Stimulated activated CD8-positive, alpha-beta memory T cell treated with anti-CD3 and anti-CD28 coated beads, Interleukin-15, amount 100 ng/mL, for 24 hours (primary cell): ENCODE measurements around the gene BBS9.
"Not testable (repeated sequence)": the region's sequence is repeated elsewhere in the genome, so short reads cannot be mapped to it uniquely, and the experiment has no call there.

ENCODE experiments used
- DNase-seq: peaks from one replicate; pipeline ENCODE4 v3.0.0-alpha.2; 2020; ENCODE audit warnings: low read depth

The BBS9 gene

DNA sequence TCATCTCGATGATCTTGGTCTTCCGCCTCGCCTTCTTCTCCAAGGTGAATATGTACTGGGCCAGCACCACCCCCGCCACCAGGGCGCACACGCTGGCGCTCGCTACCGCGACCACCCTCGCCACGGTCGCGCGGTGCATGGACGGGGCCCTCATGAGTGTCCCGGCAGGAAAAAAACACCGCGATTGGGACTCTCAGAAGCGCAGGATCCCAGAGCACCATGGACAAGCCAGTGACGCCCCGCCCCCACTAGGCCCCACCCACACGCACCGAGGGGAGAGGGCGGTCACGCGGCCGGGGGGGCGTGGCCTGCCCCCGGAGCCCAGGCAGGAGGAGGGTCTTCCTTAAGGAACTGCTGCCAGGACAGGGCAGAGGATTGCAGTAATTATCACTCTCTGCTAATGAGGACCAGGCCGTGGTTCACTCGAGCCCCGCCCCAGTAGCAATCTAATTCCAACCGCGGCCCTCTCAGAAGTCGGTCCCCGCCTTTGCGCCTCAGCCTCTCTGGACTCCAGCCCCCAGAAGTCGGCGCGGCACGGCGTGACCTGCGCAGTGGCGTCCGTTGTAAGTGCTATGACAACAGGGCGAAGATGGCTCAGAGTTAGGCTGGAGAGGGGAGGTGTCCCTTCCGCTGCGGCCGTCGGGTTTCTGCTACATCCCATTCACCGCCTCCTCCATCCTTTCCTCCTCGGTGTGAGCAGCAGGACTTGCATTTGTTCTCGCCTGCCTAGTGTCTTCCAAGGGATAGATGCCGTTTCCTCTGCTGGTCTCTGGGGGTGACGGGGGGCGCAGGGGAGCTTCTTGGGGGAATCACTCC, at the start of gene BBS9:
TSS of gene BBS9 (plus strand) at position 575 of the 816 bp plus-strand sequence. CDS start 16,689 bp downstream, outside the sequence.
- DNase-seq: peak; percentile 78

DNA sequence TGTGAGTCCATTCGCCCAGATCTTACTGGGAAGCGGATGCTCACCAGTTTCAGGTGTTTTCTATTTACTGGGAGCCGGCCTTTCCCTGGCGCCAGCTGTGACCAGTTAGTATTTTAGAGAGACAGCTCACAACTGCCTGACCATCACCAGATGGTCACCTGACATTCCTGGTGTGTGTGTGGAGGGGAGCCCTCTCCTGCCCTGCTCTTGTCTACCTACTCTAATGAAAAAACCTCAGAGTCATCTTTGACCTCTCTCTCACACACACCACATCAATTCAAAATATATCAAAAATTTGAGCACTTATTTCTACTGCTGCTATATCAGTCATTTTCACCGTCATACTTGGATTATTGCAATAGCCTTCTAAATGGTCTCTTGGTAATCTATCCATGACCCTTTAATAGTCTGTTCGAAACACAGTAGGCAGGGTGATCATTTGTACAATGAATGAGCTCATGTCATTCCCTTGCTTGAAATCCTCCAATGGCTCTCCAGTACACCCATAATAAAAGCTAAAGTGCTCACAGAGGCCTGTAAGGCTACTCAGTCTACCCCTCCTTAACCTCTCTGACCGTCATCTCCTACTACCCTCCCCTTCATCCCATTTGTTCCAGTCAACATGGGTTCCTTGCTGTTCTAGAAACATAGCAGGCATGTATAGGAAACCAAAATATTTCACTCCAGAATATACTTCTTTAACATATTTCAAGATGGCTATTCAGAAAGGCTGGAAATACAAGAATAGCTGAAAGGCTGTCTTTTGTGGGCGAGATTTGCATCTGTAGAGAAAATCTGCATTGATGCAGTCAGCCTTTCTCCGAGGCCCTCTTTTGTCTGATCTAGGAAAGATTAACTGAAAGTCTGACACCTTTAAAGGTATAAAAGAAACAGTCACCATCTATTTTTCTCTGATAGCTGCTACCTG, 49.3 kb upstream of the BBS9 start:
- DNase-seq: no peak

DNA sequence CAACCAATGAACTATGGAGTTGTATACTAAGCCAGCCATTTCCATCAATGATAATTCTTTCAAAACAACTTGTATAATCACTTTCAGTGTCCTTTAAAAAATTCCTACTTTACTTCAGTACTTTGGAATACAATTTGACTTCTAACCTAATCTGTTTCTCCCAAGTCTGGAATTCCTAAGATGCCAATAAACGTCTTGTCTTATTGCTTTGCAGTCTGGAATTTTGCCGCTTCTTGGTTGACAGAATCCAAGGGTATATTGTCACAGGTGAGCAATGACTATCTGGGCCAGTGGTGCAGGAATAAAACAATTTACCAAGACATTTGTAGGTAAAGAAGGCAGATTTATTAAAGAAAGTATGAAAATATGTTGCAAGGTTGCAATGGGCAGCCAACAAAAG, 42.0 kb upstream of the BBS9 start:
- DNase-seq: no peak

DNA sequence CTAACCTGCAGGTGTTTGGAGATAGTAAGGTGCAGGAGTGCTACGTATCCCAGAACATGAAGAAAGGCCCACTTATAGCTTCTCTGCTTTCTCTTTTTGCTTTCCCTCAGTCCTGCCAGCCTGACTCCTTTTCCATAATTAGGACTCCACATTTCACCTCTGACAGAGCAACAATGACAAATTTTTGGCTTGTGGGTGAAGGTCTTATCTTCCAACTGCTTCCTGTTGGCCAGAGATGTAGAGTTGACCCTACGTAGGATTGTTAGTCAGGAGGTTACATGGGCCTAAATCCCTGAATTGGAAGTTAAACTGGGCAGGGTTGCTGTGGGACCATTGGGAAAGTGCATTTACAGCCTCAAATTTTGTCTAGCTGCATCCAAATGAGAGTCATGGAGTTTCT, 41.5 kb upstream of the BBS9 start:
- no peak for DNase-seq

DNA sequence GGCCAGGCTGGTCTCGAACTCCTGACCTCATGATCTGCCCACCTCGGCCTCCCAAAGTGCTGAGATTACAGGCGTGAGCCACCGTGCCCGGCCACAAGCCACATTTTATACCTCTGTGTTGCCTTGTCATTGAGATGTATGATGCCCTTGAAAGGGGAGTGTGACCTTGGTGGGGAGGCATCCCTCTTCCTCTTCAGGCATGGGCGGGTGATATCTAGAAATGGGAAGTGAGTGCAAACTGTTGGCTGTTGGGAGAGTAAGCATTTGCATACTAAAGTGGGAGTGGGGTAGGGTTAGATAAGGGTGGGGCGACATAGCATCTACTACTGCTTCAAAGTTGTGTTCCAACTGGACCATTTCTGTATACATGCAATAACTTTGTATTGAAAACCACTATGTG, 40.2 kb upstream of the BBS9 start:
- DNase-seq: no peak

DNA sequence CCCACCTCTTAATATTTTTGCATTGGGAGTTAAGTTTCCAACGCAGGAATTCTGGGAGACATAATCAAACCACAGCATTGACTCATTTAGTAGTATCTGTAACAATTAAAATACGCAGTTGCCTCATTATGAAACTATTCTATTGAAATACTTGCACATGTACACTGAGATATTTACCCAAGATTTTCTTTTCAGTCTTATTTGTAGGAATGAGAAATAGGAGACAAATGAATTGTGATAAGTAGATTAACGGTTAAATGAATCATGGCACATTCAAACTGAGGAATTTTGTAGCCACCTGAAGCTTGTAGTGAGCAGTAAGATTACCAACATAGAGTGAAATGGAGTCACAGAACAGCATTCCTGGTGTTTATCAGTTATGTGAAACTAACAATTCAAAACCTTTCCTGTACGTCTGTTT, 38.2 kb upstream of the BBS9 start:
- DNase-seq: no peak

DNA sequence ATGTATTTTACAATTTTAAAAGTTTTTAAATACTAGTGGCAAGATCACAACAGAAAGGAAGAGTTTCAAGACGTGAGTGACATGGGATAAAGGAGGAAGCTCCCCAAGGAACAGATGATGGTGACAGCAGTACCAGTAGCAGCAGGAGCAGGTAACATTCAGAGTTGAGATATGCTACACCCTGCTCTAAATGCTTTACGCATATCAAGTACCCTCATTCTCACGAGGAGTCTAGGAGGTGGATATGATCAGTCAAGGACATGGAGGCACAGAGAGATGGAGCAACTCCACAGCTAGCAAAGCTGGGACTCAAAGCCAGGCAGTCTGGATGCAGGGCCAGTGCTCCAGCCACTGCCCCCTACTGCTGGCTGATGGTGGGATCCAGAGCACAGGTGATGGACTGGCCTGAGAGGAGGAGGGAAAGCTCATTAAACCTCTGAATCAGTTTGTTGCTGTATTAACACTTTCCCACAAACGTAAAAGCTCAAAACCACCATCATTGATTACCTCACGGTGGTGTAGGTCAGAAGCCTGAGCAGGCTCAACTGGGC, 37.6 kb upstream of the BBS9 start:
- DNase-seq: no peak

DNA sequence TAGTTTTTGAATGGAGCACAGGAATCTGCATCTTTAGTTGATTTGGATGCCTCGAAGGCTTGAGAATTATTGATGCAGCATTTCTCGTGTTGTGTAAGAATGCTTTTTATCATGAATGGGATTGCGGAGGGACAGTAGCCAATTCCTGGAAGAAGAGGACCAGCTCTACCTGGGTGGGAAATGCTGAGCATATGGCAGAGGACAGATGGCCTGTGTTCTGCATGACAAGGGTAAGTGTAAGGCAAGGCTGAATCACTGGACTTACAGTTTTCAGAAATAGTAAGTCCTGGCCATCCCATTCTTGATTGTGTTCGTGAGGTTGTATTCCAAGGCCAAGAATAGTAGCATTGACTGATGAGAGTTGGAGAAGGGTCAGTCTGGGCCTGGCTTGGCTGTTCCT, 36.1 kb upstream of the BBS9 start:
- DNase-seq: no peak

DNA sequence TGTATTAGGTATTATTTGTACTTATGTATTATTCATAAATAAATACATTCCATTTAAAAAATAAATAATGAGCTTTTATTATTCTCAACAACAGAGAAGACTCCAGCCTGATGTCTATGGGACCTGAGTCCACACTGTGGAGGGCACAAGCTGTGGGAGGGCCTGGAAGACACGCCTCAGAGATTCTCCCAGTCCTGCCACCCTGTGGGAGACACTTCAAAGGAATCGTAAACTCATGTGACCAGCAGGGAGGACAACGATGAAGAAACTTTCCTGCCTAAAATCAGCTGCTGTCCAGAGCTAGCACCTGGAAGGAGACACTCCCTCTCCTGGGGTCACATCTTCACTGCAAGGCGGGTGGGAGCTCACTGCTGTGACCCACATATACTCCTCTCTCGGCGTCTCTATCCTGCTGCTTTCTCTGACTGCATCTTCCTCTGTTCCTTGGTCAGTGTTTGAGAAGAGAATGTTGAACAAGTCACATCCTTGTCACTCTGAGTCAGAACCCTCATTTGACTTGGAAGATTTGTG, 34.6 kb upstream of the BBS9 start:
- not testable (repeated sequence) for DNase-seq

DNA sequence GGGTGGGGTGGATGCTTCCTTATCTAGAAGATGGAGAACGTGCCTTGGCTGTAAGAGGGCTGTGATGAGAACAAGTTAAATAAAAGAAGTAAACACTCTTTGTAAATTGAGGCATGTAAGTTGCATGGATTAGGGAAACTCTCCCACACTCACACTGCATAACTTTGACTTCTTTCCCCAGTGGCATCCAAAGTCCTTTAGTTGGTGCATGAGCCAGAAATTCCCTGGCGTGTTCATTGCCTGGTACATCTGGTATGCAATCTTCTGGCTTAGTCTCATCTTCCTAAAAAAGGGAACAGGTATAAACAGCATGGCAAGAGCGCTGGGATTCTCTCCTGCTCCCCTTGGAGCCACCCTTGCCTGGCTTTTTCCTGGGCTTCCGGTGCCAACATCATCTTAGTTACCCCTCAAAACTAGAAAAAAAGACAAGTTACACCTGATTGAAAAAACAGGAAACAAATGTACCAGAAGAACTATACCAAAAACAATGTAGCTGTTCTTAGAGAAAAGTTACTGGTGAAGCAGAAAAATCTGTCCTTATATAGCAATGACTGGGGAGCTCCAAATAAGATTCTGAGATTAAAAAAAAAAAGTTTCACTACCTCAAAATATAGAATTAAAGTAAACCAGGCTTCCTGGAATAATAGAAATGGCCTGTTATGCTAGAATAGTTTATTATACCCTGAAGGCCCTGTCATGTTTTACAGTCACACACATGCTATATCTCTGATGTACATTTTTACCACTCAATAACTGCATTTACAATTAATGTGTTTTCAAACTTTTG, 30.0 kb upstream of the BBS9 start:
- DNase-seq: no peak

DNA sequence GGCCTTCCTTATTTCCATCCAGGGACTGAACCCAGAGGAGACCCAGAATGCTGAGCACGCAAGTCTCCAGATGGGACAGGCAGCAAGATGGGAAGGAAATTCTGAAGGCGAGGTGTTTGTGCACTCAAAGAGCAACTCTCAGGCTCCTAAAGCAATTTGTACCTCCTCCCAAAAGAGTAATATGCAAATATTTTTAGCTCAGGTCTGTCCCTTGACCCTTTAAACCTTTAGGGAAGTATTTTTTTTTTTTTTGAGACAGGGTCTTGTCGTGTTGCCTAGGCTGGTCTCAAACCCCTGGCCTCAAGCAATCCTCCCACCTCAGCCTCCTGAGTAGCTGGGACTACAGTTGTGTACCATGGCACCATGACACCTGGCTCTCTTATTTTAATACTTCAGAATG, 28.6 kb upstream of the BBS9 start:
- DNase-seq: no peak

DNA sequence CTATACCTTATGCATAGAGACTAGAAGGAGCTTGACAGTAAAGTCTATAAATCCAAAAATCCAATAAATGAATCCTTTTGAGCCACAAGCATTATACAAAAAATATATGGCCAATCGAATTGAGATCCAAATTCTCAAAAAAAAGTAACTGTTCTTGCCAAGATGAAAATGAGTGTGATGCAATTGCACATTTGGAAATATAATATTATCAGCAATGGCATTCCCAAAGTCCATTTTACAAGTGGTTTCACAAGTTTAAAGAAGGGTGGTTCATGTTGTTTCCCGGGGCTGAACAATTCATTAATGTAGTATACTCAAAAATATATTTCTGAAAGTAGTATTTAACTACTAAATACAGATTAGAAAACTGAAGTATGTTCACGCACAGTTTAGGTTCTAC, 27.5 kb upstream of the BBS9 start:
- no peak for DNase-seq

DNA sequence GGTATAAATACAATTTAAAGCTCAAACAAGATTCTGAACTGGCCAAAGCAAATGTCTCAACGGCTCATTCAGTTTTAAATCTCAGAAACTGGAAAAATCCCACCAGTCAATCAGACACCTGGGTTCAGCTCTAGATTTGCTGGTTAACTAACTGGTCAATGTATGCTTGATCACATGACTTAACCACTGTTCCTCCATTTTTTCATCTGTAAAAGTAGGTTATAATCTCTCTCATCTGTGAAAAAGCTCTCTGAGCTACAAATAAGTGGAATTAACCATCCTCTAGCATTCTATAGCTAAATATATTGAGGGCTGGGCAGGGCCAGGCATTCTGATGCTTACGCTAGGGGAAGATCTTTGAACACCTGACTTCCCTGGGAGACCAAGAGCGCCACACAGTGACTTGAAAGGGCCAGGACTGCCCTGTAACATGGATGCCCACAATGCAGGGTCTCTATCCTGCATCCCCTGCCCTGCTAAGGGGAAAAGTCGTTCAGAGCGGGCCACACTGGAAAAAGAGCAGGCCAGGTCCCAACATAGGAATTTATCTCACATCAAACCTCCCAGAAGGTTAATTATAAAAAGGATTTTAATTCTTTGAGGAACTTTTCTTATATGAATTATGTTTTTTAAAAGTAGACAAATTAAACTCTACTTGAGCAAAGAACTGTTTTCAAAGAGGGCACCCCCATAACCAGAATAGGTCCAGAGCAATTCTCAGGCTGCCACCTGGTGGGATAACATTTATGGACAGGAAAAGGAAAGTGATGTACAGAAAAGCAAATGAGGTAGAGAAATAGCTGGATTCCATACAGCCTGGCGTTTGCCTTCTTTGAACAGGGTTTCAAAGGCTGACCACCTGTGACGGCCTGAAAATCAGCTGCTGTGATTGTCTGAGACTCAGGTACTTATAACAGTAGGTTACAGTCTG, 22.0 kb upstream of the BBS9 start:
- DNase-seq: no peak

DNA sequence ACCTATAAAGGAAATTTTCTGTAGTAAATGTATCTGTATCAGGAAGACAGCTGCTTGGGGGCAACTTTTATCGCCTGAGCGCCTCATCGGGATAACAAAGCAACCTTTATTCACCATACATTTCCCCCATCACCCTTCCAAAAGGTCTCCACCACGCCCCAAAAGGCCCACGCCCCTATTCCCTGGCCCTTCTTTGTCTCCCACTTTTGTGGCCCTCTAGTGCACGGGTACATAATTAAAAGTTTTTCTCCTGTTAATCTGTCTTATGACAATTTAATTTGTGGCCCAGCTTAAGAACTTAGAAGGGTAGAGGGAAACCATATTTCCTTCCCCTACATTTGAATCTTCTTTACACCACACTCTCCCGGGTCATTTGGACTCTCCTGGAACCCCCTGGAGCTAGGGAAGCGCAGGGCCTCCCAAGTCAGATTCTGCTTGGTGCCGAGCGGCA, 20.8 kb upstream of the BBS9 start:
- DNase-seq: no peak

DNA sequence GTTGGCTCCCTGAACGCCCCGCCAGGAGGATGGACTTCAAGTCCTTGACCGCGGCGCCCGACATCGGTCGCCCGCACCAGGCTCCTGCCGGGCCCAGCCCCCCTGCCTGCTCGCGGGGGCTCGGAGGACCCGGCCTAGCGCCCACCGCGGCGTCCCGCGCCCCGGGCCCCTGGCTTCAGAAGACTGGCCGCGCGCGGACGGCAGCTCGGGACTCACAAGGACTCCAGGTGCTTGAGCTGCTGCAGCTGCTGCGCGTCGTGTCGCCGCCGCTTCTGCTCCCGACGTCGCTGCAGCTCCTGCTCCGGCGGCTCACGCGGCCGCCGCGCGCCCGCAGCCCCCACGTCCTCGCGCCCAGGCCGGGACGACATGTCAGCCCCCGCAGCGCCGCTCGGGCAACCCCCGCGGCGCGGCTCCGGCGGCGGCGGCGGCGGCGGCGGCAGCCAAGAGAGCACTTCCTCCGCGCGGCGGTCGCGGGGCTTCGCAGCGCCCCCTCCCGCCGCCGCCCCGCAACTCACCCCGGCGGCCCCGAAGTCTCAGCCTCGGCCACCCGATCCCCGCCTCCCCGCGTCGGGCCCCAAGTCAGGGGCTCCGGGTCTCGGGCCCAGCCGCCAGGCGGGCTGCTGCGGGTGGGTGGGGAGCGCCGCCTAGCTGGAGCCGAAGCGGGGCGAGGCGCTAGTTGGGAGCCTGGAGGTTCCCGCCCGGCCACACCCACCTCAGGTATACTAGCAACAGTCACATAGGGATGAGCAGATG, 20.2 kb upstream of the BBS9 start, which contains the start of gene RP9:
TSS of gene RP9 (minus strand) at position 400 of the 753 bp plus-strand sequence. CDS start at position 368, 32 bp downstream.
- DNase-seq: peak; percentile 55

DNA sequence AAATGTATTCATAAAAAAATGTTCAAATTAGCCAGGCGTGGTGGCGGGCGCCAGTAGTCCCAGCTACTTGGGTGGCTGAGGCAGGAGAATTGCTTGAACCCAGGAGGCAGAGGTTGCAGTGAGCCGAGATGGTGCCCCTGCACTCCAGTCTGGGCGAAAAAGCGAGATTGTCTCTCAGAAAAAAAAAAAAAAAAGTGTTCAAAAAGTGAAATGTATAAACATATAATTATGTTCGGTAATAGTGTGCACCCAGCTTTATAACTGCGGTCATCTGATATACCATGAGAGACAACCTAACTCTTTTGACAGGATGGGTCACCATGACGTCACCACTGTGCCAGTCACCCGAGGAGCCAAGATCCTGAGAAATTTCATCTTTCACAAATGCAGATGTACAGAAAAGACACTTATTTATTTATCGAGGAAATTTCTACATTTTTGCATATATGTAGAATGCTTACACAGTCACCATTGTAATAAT, 19.6 kb upstream of the BBS9 start:
- no peak for DNase-seq

DNA sequence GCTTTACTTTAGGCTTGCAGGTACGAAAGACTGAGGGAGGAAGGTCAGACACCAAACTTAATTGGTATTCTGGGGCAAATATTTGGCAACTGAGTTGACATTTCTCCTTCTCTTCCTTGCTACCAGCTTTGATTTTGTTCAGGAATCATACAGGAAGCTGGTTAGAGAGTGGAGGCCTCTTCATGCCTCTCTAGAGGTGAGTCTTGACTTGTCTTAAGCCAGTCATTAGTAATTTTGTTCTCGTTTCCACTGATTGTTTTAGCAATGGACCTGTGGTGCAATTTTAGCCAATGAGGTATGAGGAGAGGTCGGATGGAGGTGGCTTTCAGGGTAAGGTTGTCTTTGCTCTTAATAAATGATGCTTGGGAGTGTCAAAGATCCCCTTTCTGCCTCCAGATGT, 17.8 kb upstream of the BBS9 start:
- DNase-seq: no peak

DNA sequence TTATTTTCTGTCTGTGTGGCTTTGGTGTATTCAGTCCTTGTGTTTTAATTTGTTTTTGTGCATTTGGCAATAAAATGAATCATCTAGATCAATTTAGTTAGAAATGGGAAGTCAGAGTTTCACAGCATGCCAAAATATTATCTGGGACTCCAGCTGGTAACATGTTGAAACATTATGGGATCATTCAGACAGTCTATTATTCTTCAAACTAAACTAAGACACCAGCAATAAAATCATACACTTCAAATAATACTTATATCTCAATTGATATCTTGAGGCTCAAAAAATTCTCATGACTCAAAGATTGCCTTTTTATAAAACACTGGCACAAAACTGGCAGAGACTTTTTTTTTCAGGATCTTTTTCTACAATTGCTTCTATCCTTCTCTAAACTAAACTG, 14.4 kb upstream of the BBS9 start:
- no peak for DNase-seq

DNA sequence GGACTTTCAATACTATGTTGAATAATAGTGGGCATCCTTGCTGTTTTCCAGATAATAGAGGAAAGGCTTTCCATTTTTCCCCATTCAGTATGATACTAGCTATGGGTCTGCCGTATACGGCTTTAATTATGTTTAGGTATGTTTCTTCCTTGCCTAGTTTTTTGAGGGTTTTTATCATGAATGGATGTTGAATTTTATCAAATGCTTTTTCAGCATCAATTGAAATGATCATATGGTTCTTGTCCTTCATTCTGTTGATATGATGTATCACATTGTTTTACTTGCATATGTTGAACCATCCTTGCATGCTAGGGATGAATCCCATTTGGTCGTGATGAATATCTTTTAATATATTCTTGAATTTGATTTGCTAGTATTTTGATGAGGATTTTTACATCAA, 11.0 kb upstream of the BBS9 start:
- no peak for DNase-seq
